Neuronal stem cell (in vitro differentiated cells): ENCODE measurements around the gene EPC2. TPM values are rescaled to one million over a fixed set of nuclear protein-coding genes. Genes with fewer than 3 reads are reported as not detected.

Experiments
- DNase-seq: peaks from one replicate; pipeline ENCODE4 v3.0.0-alpha.2; 2013; ENCODE audit warnings: low spot score
- H2AFZ ChIP-seq: one replicate; pipeline ENCODE4 v1.6.1; 2013; ENCODE audit warnings: mild to moderate bottlenecking, low read length, inconsistent platforms
- H2AK5ac ChIP-seq: 2 replicates; pipeline ENCODE4 v1.6.1; 2013; ENCODE audit warnings: low read depth, mild to moderate bottlenecking, inconsistent platforms, low read length, moderate library complexity, mixed read lengths
- H2BK120ac ChIP-seq: 2 replicates; pipeline ENCODE4 v1.6.1; 2013; ENCODE audit warnings: low read depth, mild to moderate bottlenecking, inconsistent platforms, low read length, moderate library complexity, mixed read lengths
- H2BK12ac ChIP-seq: one replicate; pipeline ENCODE4 v1.6.1; 2013; ENCODE audit warnings: low read length, inconsistent platforms
- H2BK15ac ChIP-seq: 2 replicates; pipeline ENCODE4 v1.6.1; 2013; ENCODE audit warnings: mild to moderate bottlenecking, low read length, inconsistent platforms, mixed read lengths
- H2BK5ac ChIP-seq: one replicate; pipeline ENCODE4 v1.6.1; 2013; ENCODE audit warnings: inconsistent platforms, mild to moderate bottlenecking, low read length, moderate library complexity
- H3K14ac ChIP-seq: one replicate; pipeline ENCODE4 v1.6.1; 2013; ENCODE audit warnings: low read length, inconsistent platforms
- H3K18ac ChIP-seq: 2 replicates; pipeline ENCODE4 v1.6.1; 2013; ENCODE audit warnings: low read length, inconsistent platforms
- H3K23ac ChIP-seq: 2 replicates; pipeline ENCODE4 v1.6.1; 2013; ENCODE audit warnings: low read depth, mild to moderate bottlenecking, mixed read lengths, low read length, inconsistent platforms; ENCODE audit not compliant: poor library complexity
- H3K27ac ChIP-seq: replicated peaks from 3 replicates; pipeline ENCODE4 v1.5.1; 2013; ENCODE audit warnings: low read length, inconsistent platforms
- H3K27me3 ChIP-seq, 3 experiments: 2 replicates each; pipeline ENCODE4 v1.6.1; 2013; ENCODE audit warnings: low read length in 3 of 3, mild to moderate bottlenecking in 2 of 3, inconsistent platforms in 1 of 3, low read depth in 1 of 3, mixed read lengths in 1 of 3, moderate library complexity in 1 of 3; ENCODE audit not compliant: control insufficient read depth in 3 of 3, insufficient read depth in 3 of 3
- H3K36me3 ChIP-seq, 2 donors: replicated peaks in 1 of 2; 2 replicates each; pipeline ENCODE4 v1.6.1; 2013; ENCODE audit warnings: low read length in 2 of 2; ENCODE audit not compliant: control insufficient read depth in 2 of 2, insufficient read depth in 2 of 2
- H3K4ac ChIP-seq: 2 replicates; pipeline ENCODE4 v1.6.1; 2013; ENCODE audit warnings: inconsistent platforms, mild to moderate bottlenecking, low read length, moderate library complexity
- H3K4me1 ChIP-seq, 2 donors: 1 replicate in 1 of 2; 2 replicates in 1 of 2; pipeline ENCODE4 v1.6.1; 2013; ENCODE audit warnings: low read length in 2 of 2, low read depth in 1 of 2; ENCODE audit not compliant: control insufficient read depth in 2 of 2, insufficient read depth in 1 of 2
- H3K4me2 ChIP-seq: one replicate; pipeline ENCODE4 v1.6.1; 2013; ENCODE audit warnings: mild to moderate bottlenecking, low read length, inconsistent platforms; ENCODE audit not compliant: insufficient read depth, poor library complexity, severe bottlenecking
- H3K4me3 ChIP-seq, 2 donors: 2 replicates each; pipeline ENCODE4 v1.5.1; 2013; ENCODE audit warnings: low read length in 2 of 2, mild to moderate bottlenecking in 2 of 2, inconsistent platforms in 1 of 2, moderate library complexity in 1 of 2
- H3K79me1 ChIP-seq: one replicate; pipeline ENCODE4 v1.6.1; 2013; ENCODE audit warnings: low read depth, mild to moderate bottlenecking, inconsistent platforms, low read length, moderate library complexity
- H3K9ac ChIP-seq: one replicate; pipeline ENCODE4 v1.6.1; 2013; ENCODE audit warnings: mild to moderate bottlenecking, low read depth, low read length, inconsistent platforms; ENCODE audit not compliant: poor library complexity
- H3K9me3 ChIP-seq, 2 donors: replicated peaks in 1 of 2; 2 replicates each; pipeline versions ENCODE3 to v1.6.1; 2013; ENCODE audit warnings: low read length in 2 of 2, mild to moderate bottlenecking in 2 of 2, inconsistent platforms in 1 of 2, low read depth in 1 of 2, mixed read lengths in 1 of 2, moderate library complexity in 1 of 2; ENCODE audit not compliant: control insufficient read depth in 2 of 2, insufficient read depth in 1 of 2
- H4K8ac ChIP-seq: one replicate; pipeline ENCODE4 v1.6.1; 2013; ENCODE audit warnings: low read depth, mild to moderate bottlenecking, inconsistent platforms, low read length, moderate library complexity
- H4K91ac ChIP-seq: one replicate; pipeline ENCODE4 v1.6.1; 2013; ENCODE audit warnings: low read length, low read depth, mild to moderate bottlenecking, inconsistent platforms; ENCODE audit not compliant: poor library complexity
- WGBS, 2 donors: extraction: QIAGEN DNeasy Blood & Tissue Kit; methylation state at CpG; one replicate each; pipeline ENCODE4 v1.1.7; 2013; ENCODE audit warnings: missing lambda C conversion rate in 2 of 2, mixed read lengths in 1 of 2; ENCODE audit not compliant: insufficient read length in 2 of 2, insufficient replicate concordance in 1 of 2; ENCODE audit errors: extremely low coverage in 2 of 2; 5-methylcytosine and 5-hydroxymethylcytosine counted together
- polyA plus RNA-seq, 2 experiments: library from polyadenylated mRNA; stranded (reverse); fragments of 200-250 nt; gene quantifications; one replicate each; pipeline ENCODE4 v1.2.3, GENCODE V29; 2013

The EPC2 gene
- polyA plus RNA-seq (2013, experiment 1 of 2): 19.9 TPM
- polyA plus RNA-seq (2013, experiment 2 of 2): 20.6 TPM

- H3K27me3 ChIP-seq: peaks cover 0 to 12% (median 0%) of the 10 kb centered on the region in 3 experiments
- no peak within 1 kb of the TSS for H2AK5ac ChIP-seq
- H3K36me3 ChIP-seq: no peaks in the 10 kb centered on the region
- peak within 1 kb of the TSS; percentile 97 for H4K8ac ChIP-seq
- peak within 1 kb of the TSS; percentile 98 for H2BK5ac ChIP-seq
- no peak within 1 kb of the TSS for H3K14ac ChIP-seq
- H2BK15ac ChIP-seq: no peak within 1 kb of the TSS
- peak within 1 kb of the TSS; percentile 98 for H2AFZ ChIP-seq
- H3K23ac ChIP-seq: peak within 1 kb of the TSS; percentile 97
- peaks cover 2% of the 10 kb centered on the region for H3K79me1 ChIP-seq
- H2BK12ac ChIP-seq: no peak within 1 kb of the TSS
- DNase-seq: peak; percentile 88
- peak within 1 kb of the TSS; percentile 95 for H3K27ac ChIP-seq
- H3K4me3 ChIP-seq: peak within 1 kb of the TSS; percentile 68 to 99
- peak within 1 kb of the TSS; percentile 14 for H3K4ac ChIP-seq
- no peaks in the 10 kb centered on the region for H3K9me3 ChIP-seq
- peak within 1 kb of the TSS; percentile 99 for H3K18ac ChIP-seq
- peak within 1 kb of the TSS; percentile 90 for H3K9ac ChIP-seq
- WGBS, 2 donors: no CpG with 5 or more reads among the region's 94 CpGs
- H2BK120ac ChIP-seq: peak within 1 kb of the TSS; percentile 92
- H4K91ac ChIP-seq: no peak within 1 kb of the TSS
- H3K4me1 ChIP-seq: peaks cover 0 to 10% of the 10 kb centered on the region in 2 donors
- H3K4me2 ChIP-seq: peak within 1 kb of the TSS; percentile 74
Measured at GRCh38 chr2:148643998-148644882, at the start of gene EPC2. Gene EPC2 (plus strand): TSS chr2:148644751. CDS start chr2:148645018, 267 bp downstream.

GRCh38 chr2:148596018-148596417 lies 48.5 kb upstream of the EPC2 start:
- Histone ChIP-seq H2AK5ac (no peak overlapping the region), H3K9ac (no peak overlapping the region), H3K4me3 (no peak overlapping the region), H3K4ac (no peak overlapping the region), H3K79me1 (no peaks in the 10 kb centered on the region), H3K4me1 (peaks cover 0 to 2% of the 10 kb centered on the region in 2 donors), H3K9me3 (peaks cover 2 to 6% of the 10 kb centered on the region in 2 donors), H2BK120ac (no peak overlapping the region), H3K36me3 (no peaks in the 10 kb centered on the region), H3K14ac (no peak overlapping the region), H4K8ac (no peak overlapping the region), H2BK12ac (no peak overlapping the region), H2BK5ac (no peak overlapping the region), H3K23ac (no peak overlapping the region), H3K4me2 (no peak overlapping the region), H3K27ac (no peak overlapping the region), H3K18ac (no peak overlapping the region), H2BK15ac (no peak overlapping the region), H4K91ac (no peak overlapping the region), H3K27me3 (no peaks in the 10 kb centered on the region), H2AFZ (no peak overlapping the region)
- WGBS, 2 donors: no CpG with 5 or more reads among the region's 4 CpGs
- DNase-seq: no peak

DNA sequence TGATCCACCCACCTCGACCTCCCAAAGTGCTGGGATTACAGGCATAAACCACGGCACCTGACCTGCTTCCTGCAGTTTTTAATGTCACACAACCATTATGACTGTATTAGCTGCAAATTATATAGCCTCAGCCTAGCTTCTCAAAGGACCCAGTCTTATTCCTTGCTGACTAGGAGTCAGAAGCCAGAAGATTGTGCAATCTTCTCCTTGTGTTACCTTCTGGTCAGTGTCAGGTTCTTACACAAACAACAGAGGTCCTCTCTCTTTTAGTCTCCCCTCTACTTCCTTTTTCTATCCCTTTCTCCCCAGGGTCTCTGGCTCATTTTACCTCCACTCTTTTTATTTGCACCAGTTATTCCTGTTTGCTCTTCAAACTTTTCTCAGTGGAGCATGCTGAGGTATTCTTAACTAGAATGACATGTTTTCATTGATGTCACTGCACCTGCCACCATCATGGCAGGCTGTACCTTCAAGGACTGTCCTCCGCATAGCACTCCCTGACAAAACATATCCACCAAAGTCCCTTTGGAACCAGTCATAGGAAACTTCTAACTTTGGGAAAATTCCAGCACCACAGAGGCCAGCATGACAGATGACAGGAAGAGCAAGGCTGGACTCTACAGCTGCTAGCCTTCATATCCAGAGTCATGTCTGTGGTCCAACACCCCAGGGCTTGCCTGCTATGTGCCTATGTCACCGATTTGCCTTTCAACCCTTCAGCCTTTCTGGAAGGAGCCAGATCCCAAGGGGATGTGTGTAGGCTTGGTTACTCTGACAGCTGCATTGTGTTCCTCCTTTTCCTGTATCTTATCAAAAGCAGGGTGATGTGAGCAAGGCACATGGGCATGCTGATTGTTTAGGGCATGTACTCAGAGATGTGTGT lies 45.2 kb upstream of the EPC2 start:
- no CpG with 5 or more reads among the region's 4 CpGs for WGBS, 2 donors
- H4K91ac ChIP-seq: no peak overlapping the region

More for the DNA sequence above, 45.2 kb upstream of the EPC2 start:
- Histone ChIP-seq H3K14ac (no peak overlapping the region), H2BK12ac (no peak overlapping the region), H3K9ac (no peak overlapping the region), H3K27ac (no peak overlapping the region), H3K4me3 (no peak overlapping the region), H3K9me3 (peaks cover 2 to 12% of the 10 kb centered on the region in 2 donors), H3K23ac (no peak overlapping the region), H3K36me3 (no peaks in the 10 kb centered on the region), H3K4me1 (peaks cover 0 to 2% of the 10 kb centered on the region in 2 donors), H2BK15ac (no peak overlapping the region), H2AK5ac (no peak overlapping the region), H3K27me3 (no peaks in the 10 kb centered on the region), H3K4ac (no peak overlapping the region), H3K79me1 (no peaks in the 10 kb centered on the region), H3K18ac (no peak overlapping the region), H3K4me2 (no peak overlapping the region), H2AFZ (no peak overlapping the region), H4K8ac (no peak overlapping the region), H2BK120ac (no peak overlapping the region), H2BK5ac (no peak overlapping the region)
- DNase-seq: no peak
